H1 (cell line): Measurements from ENCODE around the gene TNS1.

ENCODE experiments used
- EP300 ChIP-seq, 2 experiments: IDR thresholded peaks; 1 replicate in 1 of 2; 2 replicates in 1 of 2; pipeline ENCODE4 v1.6.1; 2011 to 2012; ENCODE audit warnings: low read depth in 2 of 2, low read length in 2 of 2, mild to moderate bottlenecking in 2 of 2, borderline replicate concordance in 1 of 2, inconsistent platforms in 1 of 2, moderate library complexity in 1 of 2
- HDAC2 ChIP-seq, 2 experiments: fragments of 300-600 bp in 1 of 2; sonication (generic) in 1 of 2; IDR thresholded peaks; 2 replicates each; pipeline ENCODE4 v1.6.1; 2011 to 2012; ENCODE audit warnings: low read depth in 2 of 2, low read length in 2 of 2, mild to moderate bottlenecking in 2 of 2, moderate library complexity in 2 of 2, borderline replicate concordance in 1 of 2, inconsistent platforms in 1 of 2
- KDM5A ChIP-seq: fragments of 200-600 bp; IDR thresholded peaks from 2 replicates; pipeline ENCODE4 v1.7.1; 2012; ENCODE audit warnings: mild to moderate bottlenecking, low read length, inconsistent platforms, mixed read lengths
- POLR2A ChIP-seq, 2 experiments: IDR thresholded peaks; 1 replicate in 1 of 2; 2 replicates in 1 of 2; pipeline ENCODE4 v1.6.1; 2011; ENCODE audit warnings: low read depth in 2 of 2, low read length in 2 of 2, mild to moderate bottlenecking in 2 of 2; ENCODE audit errors: control extremely low read depth in 1 of 2
- RBBP5 ChIP-seq: IDR thresholded peaks from 2 replicates; pipeline ENCODE4 v1.7.1; 2012; ENCODE audit warnings: low read depth, mild to moderate bottlenecking, inconsistent platforms, low read length, moderate library complexity, borderline replicate concordance
- RFX5 ChIP-seq: IDR thresholded peaks from 2 replicates; pipeline ENCODE4 v1.6.1; 2011; ENCODE audit warnings: low read depth, low read length, improper control_type of control experiment, borderline replicate concordance
- RXRA ChIP-seq: IDR thresholded peaks from 2 replicates; pipeline ENCODE4 v1.6.1; 2011; ENCODE audit warnings: low read depth, mild to moderate bottlenecking, low read length, moderate library complexity; ENCODE audit not compliant: insufficient read depth
- SP1 ChIP-seq: IDR thresholded peaks from 2 replicates; pipeline ENCODE4 v1.6.1; 2011; ENCODE audit warnings: low read depth, low read length
- TAF7 ChIP-seq: optimal IDR thresholded peaks from 2 replicates; pipeline ENCODE3; 2011; ENCODE audit warnings: low read depth, mild to moderate bottlenecking, inconsistent platforms, low read length, moderate library complexity, borderline replicate concordance
- YY1 ChIP-seq: IDR thresholded peaks from 2 replicates; pipeline ENCODE4 v1.6.1; 2011; ENCODE audit warnings: low read depth, mild to moderate bottlenecking, low read length
- TF ChIP-seq, protein P1 (sequence below), 3 experiments: IDR thresholded peaks; 1 replicate in 2 of 3; 2 replicates in 1 of 3; pipeline versions ENCODE4 v1.5.1 to v1.6.1; 2011; ENCODE audit warnings: low read length in 3 of 3, mild to moderate bottlenecking in 3 of 3, inconsistent platforms in 2 of 3, low read depth in 1 of 3, moderate library complexity in 1 of 3; ENCODE audit not compliant: insufficient read depth in 1 of 3; ENCODE audit errors: control extremely low read depth in 1 of 3
- TF ChIP-seq, protein P2 (sequence below): IDR thresholded peaks from 2 replicates; pipeline ENCODE4 v1.6.1; 2012; ENCODE audit warnings: low read length, inconsistent platforms
- TF ChIP-seq, protein P3 (sequence below): IDR thresholded peaks from 2 replicates; pipeline ENCODE4 v1.6.1; 2011; ENCODE audit warnings: low read length, improper control_type of control experiment

DNA sequence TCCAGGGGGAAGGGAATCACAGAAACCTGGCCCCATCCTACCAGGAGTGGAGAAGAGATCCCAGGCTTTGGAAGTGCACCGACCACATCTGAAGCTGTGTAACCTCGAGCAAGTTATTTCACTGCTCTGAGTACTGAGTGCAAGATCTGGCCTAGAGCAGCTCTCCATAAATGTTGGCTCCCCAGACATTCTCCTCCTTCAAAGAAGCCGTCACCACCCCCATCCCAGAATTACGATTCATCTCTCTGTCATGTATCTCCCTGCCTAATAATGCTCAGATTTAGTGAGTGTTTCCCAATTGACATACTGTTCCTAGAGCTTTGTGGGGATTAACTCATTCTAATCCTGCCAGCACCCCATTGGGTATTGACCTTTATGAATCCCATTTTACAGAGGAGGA lies 51.7 kb downstream of the TNS1 start:
- no peak for TF ChIP-seq SP1
- TF ChIP-seq, protein P1, sequence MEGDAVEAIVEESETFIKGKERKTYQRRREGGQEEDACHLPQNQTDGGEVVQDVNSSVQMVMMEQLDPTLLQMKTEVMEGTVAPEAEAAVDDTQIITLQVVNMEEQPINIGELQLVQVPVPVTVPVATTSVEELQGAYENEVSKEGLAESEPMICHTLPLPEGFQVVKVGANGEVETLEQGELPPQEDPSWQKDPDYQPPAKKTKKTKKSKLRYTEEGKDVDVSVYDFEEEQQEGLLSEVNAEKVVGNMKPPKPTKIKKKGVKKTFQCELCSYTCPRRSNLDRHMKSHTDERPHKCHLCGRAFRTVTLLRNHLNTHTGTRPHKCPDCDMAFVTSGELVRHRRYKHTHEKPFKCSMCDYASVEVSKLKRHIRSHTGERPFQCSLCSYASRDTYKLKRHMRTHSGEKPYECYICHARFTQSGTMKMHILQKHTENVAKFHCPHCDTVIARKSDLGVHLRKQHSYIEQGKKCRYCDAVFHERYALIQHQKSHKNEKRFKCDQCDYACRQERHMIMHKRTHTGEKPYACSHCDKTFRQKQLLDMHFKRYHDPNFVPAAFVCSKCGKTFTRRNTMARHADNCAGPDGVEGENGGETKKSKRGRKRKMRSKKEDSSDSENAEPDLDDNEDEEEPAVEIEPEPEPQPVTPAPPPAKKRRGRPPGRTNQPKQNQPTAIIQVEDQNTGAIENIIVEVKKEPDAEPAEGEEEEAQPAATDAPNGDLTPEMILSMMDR (IDR thresholded peaks at IDR 0.05; ENCODE audit: control extremely low read depth in 1 of 3, insufficient read depth in 1 of 3, low read depth in 1 of 3, low read length in 3 of 3): no peak
- TF ChIP-seq HDAC2 (IDR thresholded peaks at IDR 0.05; ENCODE audit: borderline replicate concordance in 1 of 2, low read depth in 2 of 2, low read length in 2 of 2): no peak
- no peak for TF ChIP-seq RFX5
- no peak for TF ChIP-seq TAF7
- TF ChIP-seq, protein P2, sequence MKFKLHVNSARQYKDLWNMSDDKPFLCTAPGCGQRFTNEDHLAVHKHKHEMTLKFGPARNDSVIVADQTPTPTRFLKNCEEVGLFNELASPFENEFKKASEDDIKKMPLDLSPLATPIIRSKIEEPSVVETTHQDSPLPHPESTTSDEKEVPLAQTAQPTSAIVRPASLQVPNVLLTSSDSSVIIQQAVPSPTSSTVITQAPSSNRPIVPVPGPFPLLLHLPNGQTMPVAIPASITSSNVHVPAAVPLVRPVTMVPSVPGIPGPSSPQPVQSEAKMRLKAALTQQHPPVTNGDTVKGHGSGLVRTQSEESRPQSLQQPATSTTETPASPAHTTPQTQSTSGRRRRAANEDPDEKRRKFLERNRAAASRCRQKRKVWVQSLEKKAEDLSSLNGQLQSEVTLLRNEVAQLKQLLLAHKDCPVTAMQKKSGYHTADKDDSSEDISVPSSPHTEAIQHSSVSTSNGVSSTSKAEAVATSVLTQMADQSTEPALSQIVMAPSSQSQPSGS: no peak
- TF ChIP-seq RXRA: no peak
- no peak for TF ChIP-seq POLR2A (IDR thresholded peaks at IDR 0.05; ENCODE audit: control extremely low read depth in 1 of 2, low read depth in 2 of 2, low read length in 2 of 2)
- no peak for TF ChIP-seq YY1
- TF ChIP-seq EP300 (IDR thresholded peaks at IDR 0.05; ENCODE audit: borderline replicate concordance in 1 of 2, low read depth in 2 of 2, low read length in 2 of 2): no peak
- no peak for TF ChIP-seq KDM5A
- TF ChIP-seq, protein P3, sequence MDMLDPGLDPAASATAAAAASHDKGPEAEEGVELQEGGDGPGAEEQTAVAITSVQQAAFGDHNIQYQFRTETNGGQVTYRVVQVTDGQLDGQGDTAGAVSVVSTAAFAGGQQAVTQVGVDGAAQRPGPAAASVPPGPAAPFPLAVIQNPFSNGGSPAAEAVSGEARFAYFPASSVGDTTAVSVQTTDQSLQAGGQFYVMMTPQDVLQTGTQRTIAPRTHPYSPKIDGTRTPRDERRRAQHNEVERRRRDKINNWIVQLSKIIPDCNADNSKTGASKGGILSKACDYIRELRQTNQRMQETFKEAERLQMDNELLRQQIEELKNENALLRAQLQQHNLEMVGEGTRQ: no peak
- no peak for TF ChIP-seq RBBP5
